Cardiac muscle cell (in vitro differentiated cells and primary cell): Measurements from ENCODE around the gene COL18A1. TPM values are rescaled to one million over a fixed set of nuclear protein-coding genes. Genes with fewer than 3 reads are reported as not detected.

Experiments
- DNase-seq, 2 donors: peaks; one replicate each; pipeline versions ENCODE4 v3.0.0 to v3.0.0-alpha.2; 2010 to 2017; ENCODE audit warnings: low read depth in 1 of 2, low spot score in 1 of 2
- H3K27ac ChIP-seq: fragments of 200-600 bp; sonication (generic); 2 replicates; pipeline ENCODE4 v1.5.1; 2016
- H3K27me3 ChIP-seq: fragments of 200-600 bp; sonication (generic); 2 replicates; pipeline ENCODE4 v1.6.0; 2016; ENCODE audit warnings: control low read depth
- H3K36me3 ChIP-seq: fragments of 200-600 bp; sonication (generic); 2 replicates; pipeline ENCODE4 v1.5.1; 2016; ENCODE audit warnings: control low read depth
- H3K4me1 ChIP-seq: fragments of 200-600 bp; sonication (generic); 2 replicates; pipeline ENCODE4 v1.8.1; 2017; ENCODE audit warnings: low read depth, mild to moderate bottlenecking, mixed run types
- H3K4me3 ChIP-seq: fragments of 200-600 bp; sonication (generic); 2 replicates; pipeline ENCODE4 v1.5.1; 2016; ENCODE audit warnings: mild to moderate bottlenecking
- H3K9me3 ChIP-seq: fragments of 200-600 bp; sonication (generic); 2 replicates; pipeline ENCODE4 v1.5.1; 2017; ENCODE audit warnings: low read depth, mild to moderate bottlenecking, control low read depth
- polyA plus RNA-seq: library from polyadenylated mRNA; unstranded; fragments of >200 nt; fragmentation: Nextera tagmentation; extraction: Ambion mirVana; gene quantifications from 2 replicates; pipeline ENCODE4 v1.2.1, GENCODE V29; 2016
- total RNA-seq: library from RNA; depleted of rRNA; stranded (reverse); fragments of >200 nt; gene quantifications from 2 replicates; pipeline ENCODE4 v1.2.3, GENCODE V29; 2016
- TF ChIP-seq, protein P1 (sequence below): IDR thresholded peaks from 2 replicates; pipeline ENCODE4 v1.5.1; 2012; ENCODE audit warnings: low read depth, mild to moderate bottlenecking, low read length

The COL18A1 gene
- total and polyA plus RNA-seq, 2 experiments from 2014 or later, result 407 to 1,182 TPM

GRCh38 chr21:45474323-45474950, 69.5 kb downstream of the COL18A1 start:
- H3K9me3 ChIP-seq, result no peaks in the 10 kb centered on the region
- H3K27me3 ChIP-seq, result no peaks in the 10 kb centered on the region
- TF ChIP-seq, protein P1, sequence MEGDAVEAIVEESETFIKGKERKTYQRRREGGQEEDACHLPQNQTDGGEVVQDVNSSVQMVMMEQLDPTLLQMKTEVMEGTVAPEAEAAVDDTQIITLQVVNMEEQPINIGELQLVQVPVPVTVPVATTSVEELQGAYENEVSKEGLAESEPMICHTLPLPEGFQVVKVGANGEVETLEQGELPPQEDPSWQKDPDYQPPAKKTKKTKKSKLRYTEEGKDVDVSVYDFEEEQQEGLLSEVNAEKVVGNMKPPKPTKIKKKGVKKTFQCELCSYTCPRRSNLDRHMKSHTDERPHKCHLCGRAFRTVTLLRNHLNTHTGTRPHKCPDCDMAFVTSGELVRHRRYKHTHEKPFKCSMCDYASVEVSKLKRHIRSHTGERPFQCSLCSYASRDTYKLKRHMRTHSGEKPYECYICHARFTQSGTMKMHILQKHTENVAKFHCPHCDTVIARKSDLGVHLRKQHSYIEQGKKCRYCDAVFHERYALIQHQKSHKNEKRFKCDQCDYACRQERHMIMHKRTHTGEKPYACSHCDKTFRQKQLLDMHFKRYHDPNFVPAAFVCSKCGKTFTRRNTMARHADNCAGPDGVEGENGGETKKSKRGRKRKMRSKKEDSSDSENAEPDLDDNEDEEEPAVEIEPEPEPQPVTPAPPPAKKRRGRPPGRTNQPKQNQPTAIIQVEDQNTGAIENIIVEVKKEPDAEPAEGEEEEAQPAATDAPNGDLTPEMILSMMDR, result no peak
- H3K4me3 ChIP-seq, result no peak overlapping the region
- no peak overlapping the region for H3K27ac ChIP-seq
- H3K4me1 ChIP-seq, result no peaks in the 10 kb centered on the region
- no peak for DNase-seq
- H3K36me3 ChIP-seq, result peaks cover 26% of the 10 kb centered on the region

DNA sequence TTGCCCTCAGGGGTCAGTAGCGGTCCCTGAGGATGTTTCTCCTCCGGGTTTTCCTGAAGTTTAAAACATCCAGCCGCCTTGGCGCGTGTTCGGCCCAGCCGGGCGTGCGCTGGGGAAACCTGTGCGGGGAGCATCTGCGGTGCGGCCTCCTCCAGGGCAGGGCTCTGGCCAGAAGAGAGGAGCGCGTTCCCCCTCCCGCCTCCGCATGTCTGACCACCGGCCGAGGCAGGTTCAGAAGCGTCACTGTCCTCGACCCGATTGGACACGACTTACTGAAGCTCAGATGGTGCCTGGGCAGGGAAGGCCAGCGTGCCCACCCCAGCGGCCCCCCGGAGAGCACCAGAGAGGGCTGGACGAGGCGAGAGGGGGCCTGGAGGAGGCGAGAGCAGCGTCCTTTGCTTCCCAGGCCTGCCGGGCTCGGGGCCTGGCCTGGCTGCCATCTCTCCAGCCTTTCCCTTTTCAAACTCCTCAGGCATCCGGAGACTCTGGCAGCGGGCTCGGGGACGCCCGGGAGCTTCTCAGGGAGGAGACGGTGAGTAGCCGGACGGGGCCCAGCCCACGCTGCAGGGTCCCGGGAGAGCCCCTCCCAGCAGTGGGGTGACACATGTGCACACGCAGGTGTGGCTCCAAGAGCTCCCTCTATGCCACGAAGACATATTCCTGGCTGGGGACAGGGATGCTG, 70.2 kb downstream of the COL18A1 start:
- TF ChIP-seq, protein P1, result no peak
- H3K4me3 ChIP-seq, result no peak overlapping the region
- no peaks in the 10 kb centered on the region for H3K4me1 ChIP-seq
- DNase-seq, result no peak
- H3K27ac ChIP-seq, result no peak overlapping the region
- H3K9me3 ChIP-seq, result no peaks in the 10 kb centered on the region
- H3K27me3 ChIP-seq, result no peaks in the 10 kb centered on the region
- H3K36me3 ChIP-seq, result peaks cover 28% of the 10 kb centered on the region

GRCh38 chr21:45475797-45476570, 71.0 kb downstream of the COL18A1 start:
- TF ChIP-seq, protein P1, result no peak
- Histone ChIP-seq H3K36me3 (peaks cover 34% of the 10 kb centered on the region), H3K4me3 (no peak overlapping the region), H3K4me1 (no peaks in the 10 kb centered on the region), H3K27me3 (no peaks in the 10 kb centered on the region), H3K27ac (no peak overlapping the region), H3K9me3 (no peaks in the 10 kb centered on the region)
- DNase-seq, result no peak

DNA sequence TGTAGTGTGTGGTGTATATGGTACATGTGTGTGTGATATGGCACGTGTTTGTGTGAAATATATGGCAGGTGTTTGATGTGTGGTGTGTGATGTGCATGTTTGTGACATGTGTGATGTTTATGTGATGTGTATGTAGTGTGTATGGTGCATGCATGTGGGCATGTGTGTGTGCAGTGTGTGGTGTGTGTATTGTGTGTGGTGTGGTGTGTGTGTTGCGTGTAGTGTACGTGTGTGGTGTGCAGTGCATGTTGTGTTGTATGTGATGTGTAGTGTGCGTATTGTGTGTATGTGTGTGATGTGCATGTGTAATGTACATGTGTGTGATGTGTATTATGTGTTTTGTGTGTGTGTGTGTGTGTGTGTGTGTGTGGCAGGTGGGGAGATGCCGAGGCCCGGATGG, 71.6 kb downstream of the COL18A1 start:
- TF ChIP-seq, protein P1, result no peak
- no peaks in the 10 kb centered on the region for H3K4me1 ChIP-seq
- no peak overlapping the region for H3K27ac ChIP-seq
- H3K36me3 ChIP-seq, result peaks cover 39% of the 10 kb centered on the region
- no peaks in the 10 kb centered on the region for H3K9me3 ChIP-seq
- no peak overlapping the region for H3K4me3 ChIP-seq
- DNase-seq, result no peak
- H3K27me3 ChIP-seq, result no peaks in the 10 kb centered on the region

- H3K27me3 ChIP-seq, result no peaks in the 10 kb centered on the region
- no peaks in the 10 kb centered on the region for H3K4me1 ChIP-seq
- no peaks in the 10 kb centered on the region for H3K9me3 ChIP-seq
- peaks cover 40% of the 10 kb centered on the region for H3K36me3 ChIP-seq
- no peak overlapping the region for H3K4me3 ChIP-seq
- no peak for DNase-seq
- H3K27ac ChIP-seq, result peak overlapping the region; percentile 36
- TF ChIP-seq, protein P1, result no peak
These were observed 72.5 kb downstream of the COL18A1 start for GRCh38 chr21:45477176-45478114.
